Thoracic aorta (tissue), 2 donors: Measurements from ENCODE around the gene SHC4. TPM values are rescaled to one million over a fixed set of nuclear protein-coding genes. Genes with fewer than 3 reads are reported as not detected.

Experiments used
- ATAC-seq: fragments of 150-250 bp; one replicate; pipeline ENCODE4 v1.8.0; 2017; ENCODE audit warnings: low read depth; ENCODE audit not compliant: insufficient number of reproducible peaks, low FRiP score
- DNase-seq: peaks from one replicate; pipeline ENCODE4 v3.0.0-alpha.2; 2020; ENCODE audit warnings: low spot score
- H3K27ac ChIP-seq, 2 donors: fragments of 200-600 bp; sonication (generic); 1 replicate in 1 of 2; 2 replicates in 1 of 2; pipeline ENCODE4 v1.5.1; 2016; ENCODE audit warnings: mild to moderate bottlenecking in 2 of 2, moderate library complexity in 2 of 2
- H3K27me3 ChIP-seq: fragments of 200-600 bp; sonication (generic); replicated peaks from 2 replicates; pipeline ENCODE4 v1.6.0; 2016; ENCODE audit warnings: mild to moderate bottlenecking; ENCODE audit not compliant: insufficient read depth
- H3K36me3 ChIP-seq: fragments of 200-600 bp; sonication (generic); one replicate; pipeline ENCODE4 v1.5.1; 2016
- H3K4me1 ChIP-seq, 2 donors: fragments of 200-600 bp; sonication (generic); 1 replicate in 1 of 2; 2 replicates in 1 of 2; pipeline versions ENCODE4 v1.5.1 to v1.6.0; 2016; ENCODE audit warnings: low read depth in 2 of 2, mild to moderate bottlenecking in 1 of 2; ENCODE audit not compliant: control insufficient read depth in 1 of 2
- H3K4me3 ChIP-seq: fragments of 200-600 bp; sonication (generic); 2 replicates; pipeline ENCODE4 v1.5.1; 2016; ENCODE audit warnings: mild to moderate bottlenecking
- H3K9me3 ChIP-seq: fragments of 200-600 bp; sonication (generic); 2 replicates; pipeline ENCODE4 v1.5.1; 2016
- total RNA-seq, 2 donors: library from RNA; depleted of rRNA; stranded (reverse); fragments of >200 nt; gene quantifications; one replicate each; pipeline versions ENCODE4 v1.1.0 to v1.2.3, GENCODE V29; 2016
- TF ChIP-seq, protein P1 (sequence below): fragments of 200-600 bp; sonication (generic); IDR thresholded peaks from one replicate; pipeline ENCODE4 v1.5.1; 2019; ENCODE audit warnings: antibody characterized with exemption

Gene SHC4
- total RNA-seq, 2 donors from 2014 or later: 13.8 to 16.1 TPM

- no peak for DNase-seq
- H3K27me3 ChIP-seq: no peaks in the 10 kb centered on the region
- no peak overlapping the region for H3K4me3 ChIP-seq
- H3K4me1 ChIP-seq: peaks cover 0 to 7% of the 10 kb centered on the region in 2 donors
- no peak for ATAC-seq
- H3K36me3 ChIP-seq: no peaks in the 10 kb centered on the region
- no peaks in the 10 kb centered on the region for H3K9me3 ChIP-seq
- TF ChIP-seq, protein P1, sequence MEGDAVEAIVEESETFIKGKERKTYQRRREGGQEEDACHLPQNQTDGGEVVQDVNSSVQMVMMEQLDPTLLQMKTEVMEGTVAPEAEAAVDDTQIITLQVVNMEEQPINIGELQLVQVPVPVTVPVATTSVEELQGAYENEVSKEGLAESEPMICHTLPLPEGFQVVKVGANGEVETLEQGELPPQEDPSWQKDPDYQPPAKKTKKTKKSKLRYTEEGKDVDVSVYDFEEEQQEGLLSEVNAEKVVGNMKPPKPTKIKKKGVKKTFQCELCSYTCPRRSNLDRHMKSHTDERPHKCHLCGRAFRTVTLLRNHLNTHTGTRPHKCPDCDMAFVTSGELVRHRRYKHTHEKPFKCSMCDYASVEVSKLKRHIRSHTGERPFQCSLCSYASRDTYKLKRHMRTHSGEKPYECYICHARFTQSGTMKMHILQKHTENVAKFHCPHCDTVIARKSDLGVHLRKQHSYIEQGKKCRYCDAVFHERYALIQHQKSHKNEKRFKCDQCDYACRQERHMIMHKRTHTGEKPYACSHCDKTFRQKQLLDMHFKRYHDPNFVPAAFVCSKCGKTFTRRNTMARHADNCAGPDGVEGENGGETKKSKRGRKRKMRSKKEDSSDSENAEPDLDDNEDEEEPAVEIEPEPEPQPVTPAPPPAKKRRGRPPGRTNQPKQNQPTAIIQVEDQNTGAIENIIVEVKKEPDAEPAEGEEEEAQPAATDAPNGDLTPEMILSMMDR: no peak
- no peak overlapping the region for H3K27ac ChIP-seq
Observed at GRCh38 chr15:48802867-48803266, 160.9 kb downstream of the SHC4 start.

GRCh38 chr15:48802257-48802656 is 161.5 kb downstream of the SHC4 start:
- H3K4me1 ChIP-seq: peaks cover 0 to 7% of the 10 kb centered on the region in 2 donors
- H3K36me3 ChIP-seq: no peaks in the 10 kb centered on the region
- no peaks in the 10 kb centered on the region for H3K27me3 ChIP-seq
- no peak for DNase-seq
- no peaks in the 10 kb centered on the region for H3K9me3 ChIP-seq
- H3K27ac ChIP-seq: no peak overlapping the region
- ATAC-seq: no peak
- TF ChIP-seq, protein P1: no peak
- H3K4me3 ChIP-seq: no peak overlapping the region

DNA sequence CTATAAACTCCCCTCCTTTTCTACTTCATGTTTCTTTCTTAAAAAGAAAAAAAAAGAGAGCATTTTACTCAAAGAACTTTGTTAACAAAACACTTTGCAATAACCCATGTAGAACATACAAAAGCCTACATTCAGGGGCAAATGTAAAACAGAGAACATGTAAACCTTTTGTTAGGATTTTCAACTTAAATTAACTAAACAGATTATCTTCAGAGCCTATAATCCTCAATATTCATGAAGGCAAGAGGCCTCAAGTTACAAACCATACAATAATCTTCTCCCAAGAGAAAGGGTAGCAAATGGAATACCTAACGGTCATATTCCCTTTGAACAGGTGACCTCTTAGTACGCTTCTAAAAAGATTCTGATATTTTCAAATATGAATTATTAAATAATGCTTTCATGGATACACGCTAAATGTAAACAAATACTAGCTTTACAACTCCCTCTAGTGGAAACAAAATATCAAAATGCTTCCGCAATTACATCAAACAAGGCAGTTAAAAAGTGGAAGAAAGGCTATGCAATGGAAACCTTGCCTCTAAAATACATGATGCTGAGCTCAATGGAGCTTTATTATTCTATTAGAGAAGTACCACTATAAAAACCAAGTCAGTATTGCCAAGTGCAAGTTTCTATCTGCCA is 162.8 kb downstream of the SHC4 start:
- TF ChIP-seq, protein P1: peak; percentile 40
- Histone ChIP-seq H3K27me3 (no peaks in the 10 kb centered on the region), H3K4me3 (no peak overlapping the region), H3K27ac (no peak overlapping the region), H3K4me1 (peaks cover 0 to 3% of the 10 kb centered on the region in 2 donors), H3K36me3 (no peaks in the 10 kb centered on the region), H3K9me3 (no peaks in the 10 kb centered on the region)
- ATAC-seq: no peak
- DNase-seq: no peak

DNA sequence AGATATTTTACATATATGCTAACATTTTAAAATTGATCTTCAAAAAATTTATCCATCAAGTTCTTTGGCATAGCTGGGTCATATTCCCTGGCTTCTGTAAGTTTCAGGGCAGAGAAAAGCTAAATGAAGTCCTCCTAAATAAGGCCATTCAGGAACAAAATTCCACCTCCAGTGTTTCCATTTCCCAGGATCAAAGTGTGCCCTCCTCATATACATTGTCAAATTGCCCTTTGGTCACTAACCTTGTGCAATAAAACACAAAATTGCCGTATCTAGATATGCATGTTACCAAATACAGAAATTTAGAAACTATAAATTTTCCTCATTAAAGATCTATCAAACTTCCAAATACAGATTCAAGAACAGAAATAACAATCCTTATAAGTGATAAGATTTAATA is 163.5 kb downstream of the SHC4 start:
- Histone ChIP-seq H3K27me3 (no peaks in the 10 kb centered on the region), H3K4me1 (no peaks in the 10 kb centered on the region), H3K9me3 (no peaks in the 10 kb centered on the region), H3K27ac (no peak overlapping the region), H3K36me3 (no peaks in the 10 kb centered on the region), H3K4me3 (no peak overlapping the region)
- DNase-seq (no peak), ATAC-seq (no peak)
- TF ChIP-seq, protein P1: no peak

GRCh38 chr15:48798319-48798718 is 165.4 kb downstream of the SHC4 start:
- TF ChIP-seq, protein P1: no peak
- Histone ChIP-seq H3K27ac (no peak overlapping the region), H3K4me3 (no peak overlapping the region), H3K36me3 (no peaks in the 10 kb centered on the region), H3K9me3 (no peaks in the 10 kb centered on the region), H3K4me1 (no peaks in the 10 kb centered on the region), H3K27me3 (no peaks in the 10 kb centered on the region)
- DNase-seq: no peak
- no peak for ATAC-seq
